Transverse colon (tissue), 4 donors: ENCODE data around the gene CEP70. TPM values are rescaled to one million over a fixed set of nuclear protein-coding genes. Genes with fewer than 3 reads are reported as not detected.

Experiments used
- DNase-seq: peaks from one replicate; pipeline ENCODE4 v3.0.0-alpha.2; 2019
- H3K27ac ChIP-seq, 4 donors: fragments of 200-600 bp; sonication (generic); 2 replicates each; pipeline ENCODE4 v1.5.1; 2016 to 2018; ENCODE audit warnings: inconsistent platforms in 4 of 4
- H3K27me3 ChIP-seq: fragments of 200-600 bp; sonication (generic); 2 replicates; pipeline ENCODE4 v1.5.1; 2017; ENCODE audit warnings: inconsistent platforms
- H3K36me3 ChIP-seq, 4 donors: fragments of 200-600 bp; sonication (generic); 2 replicates each; pipeline ENCODE4 v1.5.1; 2017 to 2019; ENCODE audit warnings: inconsistent platforms in 4 of 4
- H3K4me1 ChIP-seq, 4 donors: fragments of 200-600 bp; sonication (generic); 2 replicates each; pipeline ENCODE4 v1.5.1; 2017 to 2020; ENCODE audit warnings: inconsistent platforms in 4 of 4
- H3K4me3 ChIP-seq, 4 donors: fragments of 200-600 bp; sonication (generic); 1 replicate in 1 of 4; 2 replicates in 3 of 4; pipeline versions ENCODE4 v1.5.1 to v1.6.1; 2017 to 2019; ENCODE audit warnings: inconsistent platforms in 4 of 4
- H3K9me3 ChIP-seq, 2 donors: fragments of 200-600 bp; sonication (generic); 2 replicates each; pipeline ENCODE4 v1.5.1; 2017 to 2019; ENCODE audit warnings: inconsistent platforms in 2 of 2
- EP300 ChIP-seq: sonication (generic); formaldehyde crosslinking; IDR thresholded peaks from one replicate; pipeline ENCODE4 v1.6.1; 2017; ENCODE audit warnings: antibody characterized with exemption, low read depth
- POLR2A ChIP-seq: fragments of 450-650 bp; IDR thresholded peaks from one replicate; pipeline ENCODE4 v1.6.1; 2016; ENCODE audit warnings: antibody characterized with exemption, mild to moderate bottlenecking, moderate library complexity
- POLR2AphosphoS5 ChIP-seq, 3 donors: sonication (generic); formaldehyde crosslinking; IDR thresholded peaks; one replicate each; pipeline ENCODE4 v1.6.1; 2016; ENCODE audit warnings: antibody characterized with exemption in 3 of 3
- WGBS, 2 donors: methylation state at CpG; one replicate each; pipeline ENCODE4 v1.1.5; 2018; ENCODE audit warnings: low coverage in 1 of 2; 5-methylcytosine and 5-hydroxymethylcytosine counted together
- in situ Hi-C, 4 donors: fragments of 200-750 bp; cut with MboI; loops; one replicate each; pipeline versions ENCODE4 v1.15.0 to v1.15.1; 2017; ENCODE audit warnings: low sequenced_read_pairs in 3 of 4, low pct_ligation_motif_present in 1 of 4, low pct_unique_long_range_greater_than_20kb in 1 of 4
- intact Hi-C: fragments of 100-400 bp; cut with DNase I; formaldehyde crosslinking; loops from one replicate; pipeline ENCODE4 v1.15.1; 2023; ENCODE audit warnings: low total_unique reads
- total RNA-seq, 4 donors: library from RNA; depleted of rRNA; stranded (reverse); fragments of >200 nt; gene quantifications; one replicate each; pipeline ENCODE4 v1.1.0, GENCODE V29; 2016
- TF ChIP-seq, protein P1 (sequence below), 5 experiments: fragments of 200-600 bp in 3 of 5; fragments of 450-650 bp in 2 of 5; sonication (generic) in 3 of 5; IDR thresholded peaks; 1 replicate in 2 of 5; 2 replicates in 3 of 5; pipeline ENCODE4 v1.5.1; 2016 to 2017; ENCODE audit warnings: antibody characterized with exemption in 5 of 5, inconsistent platforms in 3 of 5, mild to moderate bottlenecking in 2 of 5, moderate library complexity in 1 of 5

Gene CEP70
- total RNA-seq, 4 donors from 2014 or later, result 4.1 to 46.8 (median 22.6) TPM

DNA sequence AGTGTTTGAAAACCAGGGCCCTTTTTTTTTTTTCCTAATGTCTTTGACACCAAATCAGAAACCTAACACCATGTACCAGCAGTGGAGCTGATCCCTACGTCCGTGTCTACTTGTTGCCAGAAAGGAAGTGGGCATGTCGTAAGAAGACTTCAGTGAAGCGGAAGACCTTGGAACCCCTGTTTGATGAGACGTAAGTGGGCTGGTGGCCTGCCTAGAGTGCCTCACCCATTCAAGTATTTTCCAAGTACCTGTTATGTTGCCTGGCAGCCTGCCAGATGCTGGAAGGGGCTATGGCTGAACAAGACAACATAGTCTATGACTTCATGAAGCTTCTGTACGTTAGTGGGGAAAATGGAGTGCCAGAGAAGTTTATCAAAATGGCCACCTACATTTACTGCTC lies 119.9 kb downstream of the CEP70 start:
- intact Hi-C loops (no loop called here), in situ Hi-C loops (no loop called here)
- Histone ChIP-seq H3K27me3 (no peaks in the 10 kb centered on the region), H3K4me3 (no peak overlapping the region), H3K4me1 (peaks cover 0 to 7% (median 1%) of the 10 kb centered on the region in 4 donors), H3K27ac (no peak overlapping the region), H3K36me3 (no peaks in the 10 kb centered on the region), H3K9me3 (no peaks in the 10 kb centered on the region)
- DNase-seq, result no peak
- TF ChIP-seq POLR2A (no peak), POLR2AphosphoS5 (IDR thresholded peaks at IDR 0.05) (no peak)
- WGBS, 2 donors, result 81 to 86% methylated on average over 2 to 6 of the region's 6 CpGs

DNA sequence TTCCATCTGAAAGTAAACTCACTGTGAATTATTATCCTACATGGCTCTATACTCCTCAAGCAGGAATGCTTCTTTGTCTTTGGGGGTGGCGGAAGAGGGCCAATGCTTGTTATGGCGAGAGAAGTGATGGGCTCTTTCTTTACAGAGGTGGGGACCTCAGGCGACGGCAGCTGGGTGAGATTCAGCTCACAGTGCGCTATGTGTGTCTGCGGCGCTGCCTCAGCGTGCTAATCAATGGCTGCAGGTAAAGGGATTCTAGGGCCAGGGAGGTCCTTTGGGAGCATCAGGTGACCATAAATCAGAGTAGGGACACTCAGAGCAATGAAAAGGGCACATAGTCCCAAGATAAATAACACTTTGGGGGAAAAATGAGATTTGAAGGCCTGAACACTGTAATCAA lies 120.7 kb downstream of the CEP70 start:
- H3K4me3 ChIP-seq, result no peak overlapping the region
- no peaks in the 10 kb centered on the region for H3K36me3 ChIP-seq
- in situ Hi-C loops, result no loop called here
- no peaks in the 10 kb centered on the region for H3K9me3 ChIP-seq
- H3K27me3 ChIP-seq, result no peaks in the 10 kb centered on the region
- no peak for TF ChIP-seq POLR2A
- TF ChIP-seq POLR2AphosphoS5 (IDR thresholded peaks at IDR 0.05), result no peak
- TF ChIP-seq, protein P1, sequence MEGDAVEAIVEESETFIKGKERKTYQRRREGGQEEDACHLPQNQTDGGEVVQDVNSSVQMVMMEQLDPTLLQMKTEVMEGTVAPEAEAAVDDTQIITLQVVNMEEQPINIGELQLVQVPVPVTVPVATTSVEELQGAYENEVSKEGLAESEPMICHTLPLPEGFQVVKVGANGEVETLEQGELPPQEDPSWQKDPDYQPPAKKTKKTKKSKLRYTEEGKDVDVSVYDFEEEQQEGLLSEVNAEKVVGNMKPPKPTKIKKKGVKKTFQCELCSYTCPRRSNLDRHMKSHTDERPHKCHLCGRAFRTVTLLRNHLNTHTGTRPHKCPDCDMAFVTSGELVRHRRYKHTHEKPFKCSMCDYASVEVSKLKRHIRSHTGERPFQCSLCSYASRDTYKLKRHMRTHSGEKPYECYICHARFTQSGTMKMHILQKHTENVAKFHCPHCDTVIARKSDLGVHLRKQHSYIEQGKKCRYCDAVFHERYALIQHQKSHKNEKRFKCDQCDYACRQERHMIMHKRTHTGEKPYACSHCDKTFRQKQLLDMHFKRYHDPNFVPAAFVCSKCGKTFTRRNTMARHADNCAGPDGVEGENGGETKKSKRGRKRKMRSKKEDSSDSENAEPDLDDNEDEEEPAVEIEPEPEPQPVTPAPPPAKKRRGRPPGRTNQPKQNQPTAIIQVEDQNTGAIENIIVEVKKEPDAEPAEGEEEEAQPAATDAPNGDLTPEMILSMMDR (IDR thresholded peaks at IDR 0.05), result no peak
- no peak overlapping the region for H3K27ac ChIP-seq
- no peak for DNase-seq
- intact Hi-C loops, result no loop called here
- 96 to 98% methylated on average over 8 of the region's 8 CpGs for WGBS, 2 donors
- H3K4me1 ChIP-seq, result peaks cover 0 to 10% (median 1%) of the 10 kb centered on the region in 4 donors

DNA sequence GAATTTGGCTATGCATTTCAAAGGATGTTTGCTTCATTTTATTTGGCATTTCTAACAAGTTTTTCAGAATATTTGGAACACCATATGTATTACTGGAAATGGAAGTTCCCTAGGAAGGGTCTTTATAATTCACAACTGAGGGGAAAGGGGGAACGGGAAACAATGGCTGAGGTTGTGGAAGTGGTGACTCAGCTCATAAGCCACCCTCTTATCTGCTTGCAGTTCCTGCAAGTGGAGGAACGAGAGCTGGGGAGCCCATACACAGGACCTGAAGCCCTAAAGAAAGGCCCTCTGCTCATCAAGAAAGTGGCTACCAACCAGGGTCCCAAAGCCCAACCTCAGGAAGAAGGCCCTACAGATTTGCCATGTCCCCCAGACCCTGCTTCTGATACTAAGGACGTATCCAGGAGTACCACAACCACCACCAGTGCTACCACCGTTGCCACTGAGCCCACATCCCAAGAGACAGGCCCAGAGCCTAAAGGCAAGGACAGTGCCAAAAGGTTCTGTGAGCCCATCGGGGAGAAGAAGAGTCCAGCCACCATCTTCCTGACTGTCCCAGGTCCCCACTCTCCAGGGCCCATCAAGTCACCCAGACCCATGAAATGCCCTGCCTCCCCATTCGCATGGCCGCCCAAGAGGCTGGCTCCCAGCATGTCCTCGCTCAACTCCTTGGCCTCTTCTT lies 121.8 kb downstream of the CEP70 start:
- 90 to 94% methylated on average over 2 to 8 of the region's 8 CpGs for WGBS, 2 donors
- TF ChIP-seq POLR2A (no peak), EP300 (no peak), POLR2AphosphoS5 (IDR thresholded peaks at IDR 0.05) (no peak)
- TF ChIP-seq, protein P1 (IDR thresholded peaks at IDR 0.05), result no peak

DNA sequence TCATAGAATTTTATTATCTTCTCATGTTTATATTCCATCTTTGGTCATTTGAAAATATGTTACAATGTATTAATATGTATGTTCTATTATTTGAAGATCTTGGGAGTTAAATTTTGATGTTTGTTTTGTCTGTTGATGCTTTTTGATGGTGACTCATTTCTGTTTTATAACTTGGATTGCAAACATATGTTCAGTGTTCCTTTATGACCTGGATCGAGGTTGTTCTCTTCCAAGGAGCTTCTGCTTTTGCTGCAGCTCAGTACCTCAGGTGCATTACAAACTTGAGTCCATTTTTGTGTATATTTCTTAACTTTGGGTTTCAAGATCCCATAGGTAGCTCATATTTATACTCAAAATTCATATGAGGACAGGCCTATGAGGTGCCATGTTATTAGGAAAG lies 122.6 kb downstream of the CEP70 start:
- intact Hi-C loops, result no loop called here
- WGBS, 2 donors, result 29 to 45% methylated on average over 1 of the region's 1 CpG
- in situ Hi-C loops, result no loop called here

More for the DNA sequence above, 121.8 kb downstream of the CEP70 start:
- H3K9me3 ChIP-seq, result no peaks in the 10 kb centered on the region
- no peak for DNase-seq
- H3K27ac ChIP-seq, result peak overlapping the region in 2 of 4 donors; percentile 53 to 77
- H3K4me3 ChIP-seq, result no peak overlapping the region
- intact Hi-C loops (no loop called here), in situ Hi-C loops (no loop called here)
- no peaks in the 10 kb centered on the region for H3K27me3 ChIP-seq
- H3K36me3 ChIP-seq, result no peaks in the 10 kb centered on the region
- H3K4me1 ChIP-seq, result peaks cover 0 to 10% (median 1%) of the 10 kb centered on the region in 4 donors

More for the DNA sequence above, 122.6 kb downstream of the CEP70 start:
- Histone ChIP-seq H3K4me1 (peaks cover 0 to 10% (median 1%) of the 10 kb centered on the region in 4 donors), H3K4me3 (no peak overlapping the region), H3K27me3 (no peaks in the 10 kb centered on the region), H3K27ac (peak overlapping the region; percentile 27 to 77 (median 48)), H3K9me3 (no peaks in the 10 kb centered on the region), H3K36me3 (no peaks in the 10 kb centered on the region)
- TF ChIP-seq, protein P1 (IDR thresholded peaks at IDR 0.05), result no peak
- TF ChIP-seq POLR2AphosphoS5 (IDR thresholded peaks at IDR 0.05), result no peak
- no peak for DNase-seq
